Measurements from ENCODE around the gene DAB2IP.

DAB2IP gene

DNA sequence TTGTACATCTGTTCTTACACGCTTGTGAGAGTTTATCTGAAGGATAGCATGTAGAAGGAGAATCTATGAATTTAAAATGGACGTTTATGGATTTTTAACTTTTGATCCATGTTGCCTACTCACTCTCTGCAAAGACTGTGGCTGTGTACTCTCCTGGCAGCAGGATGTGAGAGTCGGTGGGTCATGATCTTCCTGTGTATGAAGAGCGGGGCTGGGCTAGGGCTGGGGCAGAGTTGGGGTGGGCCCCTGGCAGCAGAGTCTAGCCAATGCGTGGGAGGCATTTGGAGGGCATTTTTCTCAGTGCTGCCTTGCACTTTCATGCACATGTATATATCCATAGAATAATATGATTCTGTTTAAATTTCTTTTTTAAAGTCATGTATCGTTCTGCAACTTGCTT lies 24.0 kb upstream of the DAB2IP start:
- no peak overlapping the region for H2BK5ac ChIP-seq (ENCODE audit: low read depth, low read length, poor library complexity)
- no peak overlapping the region for H4K12ac ChIP-seq (ENCODE audit: low read depth, low read length)
- H4K8ac ChIP-seq (ENCODE audit: low read depth, low read length) = no peak overlapping the region
- no peak overlapping the region for H2AFZ ChIP-seq (ENCODE audit: insufficient read depth, low read length, poor library complexity)
- H3K27ac ChIP-seq (ENCODE audit: low read depth, low read length) = no peak overlapping the region
- no peak overlapping the region for H2BK12ac ChIP-seq (ENCODE audit: low read length)
- H2BK120ac ChIP-seq (ENCODE audit: insufficient read depth, low read length, poor library complexity) = no peak overlapping the region
- no peaks in the 10 kb centered on the region for H3K79me1 ChIP-seq (ENCODE audit: low read length)
- no peak overlapping the region for H3K14ac ChIP-seq (ENCODE audit: low read length)
- DNase-seq = no peak
- H3K9ac ChIP-seq (ENCODE audit: low read length) = no peak overlapping the region
- H2AK5ac ChIP-seq (ENCODE audit: low read length) = no peak overlapping the region
- no peak overlapping the region for H3K4ac ChIP-seq (ENCODE audit: low read depth, low read length)
- H3K18ac ChIP-seq (ENCODE audit: low read length) = no peak overlapping the region
- peaks cover 8 to 12% of the 10 kb centered on the region in 2 experiments for H3K4me1 ChIP-seq (ENCODE audit: control insufficient read depth in 1 of 2, insufficient read depth in 2 of 2, low read length in 2 of 2)
- H3K9me3 ChIP-seq (ENCODE audit: insufficient read depth, low read depth, low read length) = peaks cover 2% of the 10 kb centered on the region
- H3K36me3 ChIP-seq (ENCODE audit: control insufficient read depth in 1 of 2, insufficient read depth in 2 of 2, low read length in 2 of 2) = no peaks in the 10 kb centered on the region
- WGBS (ENCODE audit: extremely low coverage, insufficient coverage, insufficient read length) = no CpG with 5 or more reads among the region's 6 CpGs
- H3K79me2 ChIP-seq (ENCODE audit: control insufficient read depth, insufficient read depth, low read length, poor library complexity) = no peaks in the 10 kb centered on the region
- no peaks in the 10 kb centered on the region for H3K27me3 ChIP-seq (ENCODE audit: insufficient read depth, low read length)
- H3K4me2 ChIP-seq (ENCODE audit: low read length) = no peak overlapping the region
- no peak overlapping the region for H3K23ac ChIP-seq (ENCODE audit: low read length)
- no peak overlapping the region for H4K91ac ChIP-seq (ENCODE audit: low read depth, low read length)
- H3K4me3 ChIP-seq (ENCODE audit: low read depth, low read length) = no peak overlapping the region

DNA sequence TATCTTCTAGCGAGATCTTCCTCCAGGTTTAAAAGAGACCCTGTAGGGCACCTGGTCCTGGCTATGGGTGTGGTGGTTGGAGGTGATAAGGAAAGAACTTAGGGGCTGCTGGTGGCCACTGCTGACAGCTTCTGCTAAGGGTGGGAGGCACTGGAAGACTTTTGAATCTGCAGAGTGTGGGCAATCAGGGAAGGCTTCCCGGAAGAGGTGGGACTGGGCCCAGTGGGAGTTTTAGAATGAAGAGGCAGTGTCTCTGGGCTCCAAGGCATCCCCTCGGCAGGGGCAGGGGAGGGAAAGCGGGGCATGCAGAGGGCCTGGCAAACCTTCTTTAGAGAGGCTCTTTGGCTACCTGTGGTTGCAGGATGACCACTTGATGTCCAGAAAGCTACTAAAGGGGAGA lies 23.0 kb upstream of the DAB2IP start:
- H3K23ac ChIP-seq (ENCODE audit: low read length) = no peak overlapping the region
- no peaks in the 10 kb centered on the region for H3K79me2 ChIP-seq (ENCODE audit: control insufficient read depth, insufficient read depth, low read length, poor library complexity)
- H3K4me3 ChIP-seq (ENCODE audit: low read depth, low read length) = no peak overlapping the region
- peaks cover 14 to 15% of the 10 kb centered on the region in 2 experiments for H3K4me1 ChIP-seq (ENCODE audit: control insufficient read depth in 1 of 2, insufficient read depth in 2 of 2, low read length in 2 of 2)
- no peak overlapping the region for H3K14ac ChIP-seq (ENCODE audit: low read length)
- H4K8ac ChIP-seq (ENCODE audit: low read depth, low read length) = no peak overlapping the region
- H2AK5ac ChIP-seq (ENCODE audit: low read length) = no peak overlapping the region
- H2BK5ac ChIP-seq (ENCODE audit: low read depth, low read length, poor library complexity) = no peak overlapping the region
- no peak overlapping the region for H4K91ac ChIP-seq (ENCODE audit: low read depth, low read length)
- H3K27me3 ChIP-seq (ENCODE audit: insufficient read depth, low read length) = no peaks in the 10 kb centered on the region
- peaks cover 2% of the 10 kb centered on the region for H3K9me3 ChIP-seq (ENCODE audit: insufficient read depth, low read depth, low read length)
- H3K79me1 ChIP-seq (ENCODE audit: low read length) = no peaks in the 10 kb centered on the region
- H3K9ac ChIP-seq (ENCODE audit: low read length) = no peak overlapping the region
- H3K18ac ChIP-seq (ENCODE audit: low read length) = no peak overlapping the region
- H2BK12ac ChIP-seq (ENCODE audit: low read length) = no peak overlapping the region
- no peak overlapping the region for H2BK120ac ChIP-seq (ENCODE audit: insufficient read depth, low read length, poor library complexity)
- H2AFZ ChIP-seq (ENCODE audit: insufficient read depth, low read length, poor library complexity) = no peak overlapping the region
- no peak overlapping the region for H4K12ac ChIP-seq (ENCODE audit: low read depth, low read length)
- WGBS (ENCODE audit: extremely low coverage, insufficient coverage, insufficient read length) = no CpG with 5 or more reads among the region's 4 CpGs
- H3K4me2 ChIP-seq (ENCODE audit: low read length) = no peak overlapping the region
- no peak for DNase-seq
- H3K27ac ChIP-seq (ENCODE audit: low read depth, low read length) = no peak overlapping the region
- H3K36me3 ChIP-seq (ENCODE audit: control insufficient read depth in 1 of 2, insufficient read depth in 2 of 2, low read length in 2 of 2) = no peaks in the 10 kb centered on the region
- H3K4ac ChIP-seq (ENCODE audit: low read depth, low read length) = no peak overlapping the region

DNA sequence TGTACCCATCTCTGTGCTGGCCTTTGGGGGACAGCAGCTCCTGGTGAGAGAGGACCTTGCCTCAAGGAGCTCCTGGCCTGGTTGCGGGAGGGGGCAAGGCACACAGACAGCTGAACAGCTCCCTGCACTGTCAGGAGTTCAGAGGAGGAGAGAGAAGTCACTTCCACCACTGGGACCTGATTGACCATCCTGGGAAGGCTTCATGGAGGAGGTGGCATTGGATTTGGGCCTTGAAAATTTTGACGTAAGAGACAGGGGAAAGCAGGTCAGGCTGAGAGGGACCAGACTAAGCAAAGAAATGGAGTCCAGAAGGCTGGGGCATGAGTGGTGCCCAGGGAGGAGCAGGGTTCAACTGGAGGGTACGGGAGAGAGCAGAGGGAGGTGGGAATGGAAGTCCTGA lies 20.3 kb upstream of the DAB2IP start:
- H3K27me3 ChIP-seq (ENCODE audit: insufficient read depth, low read length) = no peaks in the 10 kb centered on the region
- H3K4me2 ChIP-seq (ENCODE audit: low read length) = no peak overlapping the region
- no peak overlapping the region for H2AFZ ChIP-seq (ENCODE audit: insufficient read depth, low read length, poor library complexity)
- H3K27ac ChIP-seq (ENCODE audit: low read depth, low read length) = no peak overlapping the region
- no CpG with 5 or more reads among the region's 3 CpGs for WGBS (ENCODE audit: extremely low coverage, insufficient coverage, insufficient read length)
- H3K9ac ChIP-seq (ENCODE audit: low read length) = no peak overlapping the region
- no peak overlapping the region for H3K4me3 ChIP-seq (ENCODE audit: low read depth, low read length)
- peak overlapping the region; percentile 78 for H3K18ac ChIP-seq (ENCODE audit: low read length)
- no peak overlapping the region for H4K8ac ChIP-seq (ENCODE audit: low read depth, low read length)
- H3K79me1 ChIP-seq (ENCODE audit: low read length) = no peaks in the 10 kb centered on the region
- no peak overlapping the region for H3K4ac ChIP-seq (ENCODE audit: low read depth, low read length)
- H2AK5ac ChIP-seq (ENCODE audit: low read length) = no peak overlapping the region
- no peak overlapping the region for H4K12ac ChIP-seq (ENCODE audit: low read depth, low read length)
- no peaks in the 10 kb centered on the region for H3K36me3 ChIP-seq (ENCODE audit: control insufficient read depth in 1 of 2, insufficient read depth in 2 of 2, low read length in 2 of 2)
- H3K4me1 ChIP-seq (ENCODE audit: control insufficient read depth in 1 of 2, insufficient read depth in 2 of 2, low read length in 2 of 2) = peaks cover 26 to 29% of the 10 kb centered on the region in 2 experiments
- H3K9me3 ChIP-seq (ENCODE audit: insufficient read depth, low read depth, low read length) = peaks cover 2% of the 10 kb centered on the region
- peaks cover 2% of the 10 kb centered on the region for H3K79me2 ChIP-seq (ENCODE audit: control insufficient read depth, insufficient read depth, low read length, poor library complexity)
- no peak overlapping the region for H2BK120ac ChIP-seq (ENCODE audit: insufficient read depth, low read length, poor library complexity)
- no peak overlapping the region for H4K91ac ChIP-seq (ENCODE audit: low read depth, low read length)
- DNase-seq = no peak
- H3K23ac ChIP-seq (ENCODE audit: low read length) = no peak overlapping the region
- no peak overlapping the region for H3K14ac ChIP-seq (ENCODE audit: low read length)
- no peak overlapping the region for H2BK5ac ChIP-seq (ENCODE audit: low read depth, low read length, poor library complexity)
- no peak overlapping the region for H2BK12ac ChIP-seq (ENCODE audit: low read length)

DNA sequence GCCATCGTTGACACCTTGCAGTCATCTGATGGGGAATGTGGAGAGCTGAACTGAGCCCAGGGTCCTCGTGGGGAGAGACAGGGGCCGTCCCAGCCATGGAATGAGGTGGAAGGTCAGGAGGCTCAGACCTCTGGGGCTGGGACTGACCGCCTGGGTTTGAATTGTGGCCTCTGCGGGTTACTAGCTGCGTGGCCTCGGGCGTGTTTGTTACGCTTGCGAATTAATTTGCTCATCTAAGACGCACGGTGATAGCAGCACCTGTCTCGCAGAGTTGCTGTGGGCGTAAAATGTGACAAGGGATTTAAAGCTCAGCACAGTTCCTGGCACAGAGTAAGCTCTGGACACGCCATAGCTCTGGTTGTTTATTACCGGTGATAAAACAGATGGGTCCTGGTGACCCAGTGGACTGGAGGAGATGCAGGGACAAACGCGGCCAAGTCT lies 19.4 kb upstream of the DAB2IP start:
- H3K23ac ChIP-seq (ENCODE audit: low read length) = no peak overlapping the region
- no peaks in the 10 kb centered on the region for H3K79me1 ChIP-seq (ENCODE audit: low read length)
- DNase-seq = peak; percentile 74 to 76
- peaks cover 26 to 34% of the 10 kb centered on the region in 2 experiments for H3K4me1 ChIP-seq (ENCODE audit: control insufficient read depth in 1 of 2, insufficient read depth in 2 of 2, low read length in 2 of 2)
- no peak overlapping the region for H3K4ac ChIP-seq (ENCODE audit: low read depth, low read length)
- no peak overlapping the region for H3K18ac ChIP-seq (ENCODE audit: low read length)
- H3K79me2 ChIP-seq (ENCODE audit: control insufficient read depth, insufficient read depth, low read length, poor library complexity) = peaks cover 2% of the 10 kb centered on the region
- no peaks in the 10 kb centered on the region for H3K27me3 ChIP-seq (ENCODE audit: insufficient read depth, low read length)
- peaks cover 2% of the 10 kb centered on the region for H3K9me3 ChIP-seq (ENCODE audit: insufficient read depth, low read depth, low read length)
- no peak overlapping the region for H2AFZ ChIP-seq (ENCODE audit: insufficient read depth, low read length, poor library complexity)
- no peak overlapping the region for H2AK5ac ChIP-seq (ENCODE audit: low read length)
- no peak overlapping the region for H3K14ac ChIP-seq (ENCODE audit: low read length)
- no peak overlapping the region for H2BK120ac ChIP-seq (ENCODE audit: insufficient read depth, low read length, poor library complexity)
- H4K91ac ChIP-seq (ENCODE audit: low read depth, low read length) = peak overlapping the region; percentile 58
- no peak overlapping the region for H3K4me3 ChIP-seq (ENCODE audit: low read depth, low read length)
- no peak overlapping the region for H2BK5ac ChIP-seq (ENCODE audit: low read depth, low read length, poor library complexity)
- WGBS (ENCODE audit: extremely low coverage, insufficient coverage, insufficient read length) = no CpG with 5 or more reads among the region's 18 CpGs
- no peak overlapping the region for H4K12ac ChIP-seq (ENCODE audit: low read depth, low read length)
- no peak overlapping the region for H2BK12ac ChIP-seq (ENCODE audit: low read length)
- H3K36me3 ChIP-seq (ENCODE audit: control insufficient read depth in 1 of 2, insufficient read depth in 2 of 2, low read length in 2 of 2) = no peaks in the 10 kb centered on the region
- H4K8ac ChIP-seq (ENCODE audit: low read depth, low read length) = no peak overlapping the region
- H3K4me2 ChIP-seq (ENCODE audit: low read length) = no peak overlapping the region
- no peak overlapping the region for H3K27ac ChIP-seq (ENCODE audit: low read depth, low read length)
- no peak overlapping the region for H3K9ac ChIP-seq (ENCODE audit: low read length)

All from trophoblast cell (in vitro differentiated cells and primary cell).